SHP77 (cell line): ENCODE results near the gene RGL3.
"Not testable (repeated sequence)": the region's sequence is repeated elsewhere in the genome, so short reads cannot be mapped to it uniquely, and the experiment has no call there.

Experiments
- DNase-seq, 2 experiments: peaks; one replicate each; lab custom pipeline; 2025; lab: John Stamatoyannopoulos, UW

RGL3 gene

GRCh38 chr19:11450570-11451326 is 31.6 kb upstream of the RGL3 start:
- DNase-seq = no peak

- no peak for DNase-seq
Observed at GRCh38 chr19:11448923-11449554, 29.9 kb upstream of the RGL3 start.

GRCh38 chr19:11448410-11448809 is 29.3 kb upstream of the RGL3 start:
- no peak for DNase-seq

- no peak for DNase-seq
Observed at GRCh38 chr19:11447347-11448262, 28.5 kb upstream of the RGL3 start.

- peak in 1 of 2 experiments; percentile 33 for DNase-seq
Observed at GRCh38 chr19:11446652-11447301, 27.7 kb upstream of the RGL3 start.

GRCh38 chr19:11446271-11446651 is 27.1 kb upstream of the RGL3 start:
- DNase-seq = no peak

- DNase-seq = no peak
Observed at GRCh38 chr19:11445141-11445540, 26.0 kb upstream of the RGL3 start.

GRCh38 chr19:11444059-11444458 is 24.9 kb upstream of the RGL3 start:
- no peak for DNase-seq

- no peak for DNase-seq
Observed at GRCh38 chr19:11437955-11438354, 18.8 kb upstream of the RGL3 start.

- no peak for DNase-seq
Observed at GRCh38 chr19:11435833-11436313, 16.8 kb upstream of the RGL3 start.

- DNase-seq = peak; percentile 99 to 100
Observed at GRCh38 chr19:11435057-11435832, 16.1 kb upstream of the RGL3 start, which contains the start of the genes ODAD3 and PRKCSH. TSS of gene ODAD3 (minus strand) at chr19:11435121. CDS start at chr19:11435016, 105 bp downstream. TSS of gene PRKCSH (plus strand) at chr19:11435635. CDS start at chr19:11436118, 483 bp downstream.

GRCh38 chr19:11434703-11435056 is 15.6 kb upstream of the RGL3 start:
- DNase-seq = no peak

GRCh38 chr19:11433526-11433925 is 14.4 kb upstream of the RGL3 start:
- DNase-seq = not testable (repeated sequence)

GRCh38 chr19:11426656-11427055 is 7.5 kb upstream of the RGL3 start:
- DNase-seq = peak in 1 of 2 experiments; percentile 57

- DNase-seq = peak; percentile 65 to 71
Observed at GRCh38 chr19:11425719-11426457, 6.8 kb upstream of the RGL3 start.

- DNase-seq = no peak
Observed at GRCh38 chr19:11423791-11424181, 4.7 kb upstream of the RGL3 start.

GRCh38 chr19:11423164-11423790 is 4.2 kb upstream of the RGL3 start:
- no peak for DNase-seq

- peak in 1 of 2 experiments; percentile 22 for DNase-seq
Observed at GRCh38 chr19:11422163-11423065, 3.3 kb upstream of the RGL3 start.
